Measurements from ENCODE around the gene CPA2.
"Not testable (repeated sequence)": the region's sequence is repeated elsewhere in the genome, so short reads cannot be mapped to it uniquely, and the experiment has no call there.

CPA2 gene

DNA sequence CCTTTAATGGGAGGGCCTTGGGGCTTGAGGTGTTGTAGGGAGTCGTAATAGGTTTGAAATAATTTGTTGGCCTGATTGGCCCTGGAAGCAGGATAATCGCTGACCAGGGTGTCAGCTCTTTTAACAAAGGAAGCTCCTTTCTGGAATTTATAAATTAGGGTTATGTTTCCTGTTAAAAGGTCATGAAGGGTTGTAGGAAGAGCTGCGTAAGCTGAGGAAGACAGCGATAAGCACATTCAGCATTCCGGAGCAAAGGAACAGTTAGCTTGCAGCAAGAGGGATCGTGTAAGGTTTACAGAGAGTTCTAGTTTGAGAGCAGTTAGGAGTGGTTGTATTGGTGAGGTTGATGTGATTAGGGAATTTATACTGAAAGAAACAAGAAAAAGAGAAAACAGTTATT is 47.6 kb downstream of the CPA2 start:
- intact Hi-C loops (cut with DNase I; ENCODE audit: low total_unique reads) = no loop called here

GRCh38 chr7:130319541-130319940 is 52.9 kb downstream of the CPA2 start:
- TF ChIP-seq CTCF (IDR thresholded peaks at IDR 0.05) = no peak
- intact Hi-C loops (cut with DNase I; ENCODE audit: low total_unique reads) = no loop called here
- H3K4me1 ChIP-seq = no peaks in the 10 kb centered on the region

More for the DNA sequence above, 47.6 kb downstream of the CPA2 start:
- no peak for TF ChIP-seq CTCF (IDR thresholded peaks at IDR 0.05)
- no peak overlapping the region for H3K4me3 ChIP-seq
- peaks cover 0 to 3% (median 0%) of the 10 kb centered on the region in 3 donors for H3K9me3 ChIP-seq
- no peak overlapping the region for H3K27ac ChIP-seq
- H3K27me3 ChIP-seq = no peaks in the 10 kb centered on the region
- no peak for DNase-seq
- no peaks in the 10 kb centered on the region for H3K4me1 ChIP-seq
- no peaks in the 10 kb centered on the region for H3K36me3 ChIP-seq

GRCh38 chr7:130321542-130322229 is 55.0 kb downstream of the CPA2 start:
- DNase-seq; H3K4me1 ChIP-seq; H3K9me3 ChIP-seq; H3K36me3 ChIP-seq; H3K27ac ChIP-seq; H3K4me3 ChIP-seq; intact Hi-C loops (cut with DNase I; ENCODE audit: low total_unique reads); H3K27me3 ChIP-seq: not testable (repeated sequence)

More at GRCh38 chr7:130319541-130319940, 52.9 kb downstream of the CPA2 start:
- Histone ChIP-seq H3K9me3 (no peaks in the 10 kb centered on the region), H3K4me3 (no peak overlapping the region), H3K36me3 (no peaks in the 10 kb centered on the region), H3K27ac (no peak overlapping the region), H3K27me3 (no peaks in the 10 kb centered on the region)
- DNase-seq = no peak

- no peak for DNase-seq
- Histone ChIP-seq H3K27ac (no peak overlapping the region), H3K9me3 (no peaks in the 10 kb centered on the region), H3K4me1 (no peaks in the 10 kb centered on the region), H3K27me3 (no peaks in the 10 kb centered on the region), H3K4me3 (no peak overlapping the region), H3K36me3 (no peaks in the 10 kb centered on the region)
- no peak for TF ChIP-seq CTCF (IDR thresholded peaks at IDR 0.05)
- intact Hi-C loops (cut with DNase I; ENCODE audit: low total_unique reads) = no loop called here
Observed at GRCh38 chr7:130322615-130323014, 56.0 kb downstream of the CPA2 start.

DNA sequence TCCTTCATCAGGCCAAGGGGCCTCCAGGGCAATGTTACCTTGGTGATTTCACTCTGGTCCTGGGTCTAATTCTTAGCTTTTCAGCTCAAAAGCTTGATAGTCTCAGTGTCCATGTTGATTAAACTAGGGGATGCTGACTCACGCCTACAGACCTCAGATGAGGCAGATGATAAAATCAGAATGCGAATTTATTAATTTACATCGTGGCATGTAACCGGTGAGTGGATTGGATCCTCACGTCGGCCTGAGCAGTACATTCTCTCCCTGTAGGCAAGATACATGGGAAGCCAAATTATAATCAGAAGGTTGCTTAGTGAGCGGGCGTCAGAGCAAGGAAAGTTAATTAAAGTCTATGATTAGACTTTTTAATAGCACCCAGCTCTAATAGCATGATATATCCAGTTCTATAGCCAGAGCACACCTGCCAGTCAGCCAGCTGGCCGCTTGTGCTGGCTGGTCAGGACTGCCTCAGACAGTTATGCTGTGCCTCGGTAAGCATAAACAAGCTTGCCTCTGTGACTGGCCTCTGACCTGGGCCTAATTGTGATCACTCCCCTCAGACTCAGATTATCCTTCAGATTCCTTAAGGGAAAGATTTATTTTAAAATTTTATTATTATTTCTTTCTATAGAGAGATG is 57.8 kb downstream of the CPA2 start:
- Histone ChIP-seq H3K27ac (no peak overlapping the region), H3K36me3 (no peaks in the 10 kb centered on the region), H3K4me3 (no peak overlapping the region), H3K27me3 (no peaks in the 10 kb centered on the region), H3K4me1 (no peaks in the 10 kb centered on the region), H3K9me3 (no peaks in the 10 kb centered on the region)
- no peak for TF ChIP-seq CTCF (IDR thresholded peaks at IDR 0.05)
- no peak for DNase-seq
- intact Hi-C loops (cut with DNase I; ENCODE audit: low total_unique reads) = no loop called here

DNA sequence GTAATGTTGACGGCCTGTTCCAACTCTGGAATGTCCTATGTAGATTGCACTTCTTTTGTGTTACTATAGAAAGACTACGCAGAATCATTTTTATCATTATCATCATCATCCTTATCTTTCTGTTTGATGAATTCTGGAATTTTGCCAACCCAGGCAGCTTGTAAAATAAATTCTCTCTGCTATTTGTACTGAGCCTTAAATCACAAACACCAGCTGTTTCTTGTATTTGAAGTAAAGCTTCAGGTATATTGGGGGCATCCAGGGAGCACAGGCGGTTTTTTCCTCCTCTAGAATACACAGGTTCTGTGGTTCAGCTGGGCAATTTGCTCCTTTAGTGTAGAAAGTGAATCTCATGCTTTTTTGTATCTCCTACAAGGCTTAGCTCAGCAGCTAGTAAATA is 63.0 kb downstream of the CPA2 start:
- peaks cover 0 to 8% (median 3%) of the 10 kb centered on the region in 4 donors for H3K4me1 ChIP-seq
- no peak overlapping the region for H3K4me3 ChIP-seq
- intact Hi-C loops (cut with DNase I; ENCODE audit: low total_unique reads) = no loop called here
- no peaks in the 10 kb centered on the region for H3K36me3 ChIP-seq
- H3K27me3 ChIP-seq = no peaks in the 10 kb centered on the region
- no peak for DNase-seq
- H3K9me3 ChIP-seq = no peaks in the 10 kb centered on the region
- no peak overlapping the region for H3K27ac ChIP-seq
- TF ChIP-seq CTCF (IDR thresholded peaks at IDR 0.05) = no peak
